Measurements from ENCODE around the gene VENTX.

Gene VENTX

GRCh38 chr10:133237588-133238465 is at the start of gene VENTX:
VENTX (plus strand) TSS chr10:133237855; CDS start chr10:133237915, 60 bp downstream.
- peak; percentile 67 for DNase-seq (ENCODE audit: low spot score)

DNA sequence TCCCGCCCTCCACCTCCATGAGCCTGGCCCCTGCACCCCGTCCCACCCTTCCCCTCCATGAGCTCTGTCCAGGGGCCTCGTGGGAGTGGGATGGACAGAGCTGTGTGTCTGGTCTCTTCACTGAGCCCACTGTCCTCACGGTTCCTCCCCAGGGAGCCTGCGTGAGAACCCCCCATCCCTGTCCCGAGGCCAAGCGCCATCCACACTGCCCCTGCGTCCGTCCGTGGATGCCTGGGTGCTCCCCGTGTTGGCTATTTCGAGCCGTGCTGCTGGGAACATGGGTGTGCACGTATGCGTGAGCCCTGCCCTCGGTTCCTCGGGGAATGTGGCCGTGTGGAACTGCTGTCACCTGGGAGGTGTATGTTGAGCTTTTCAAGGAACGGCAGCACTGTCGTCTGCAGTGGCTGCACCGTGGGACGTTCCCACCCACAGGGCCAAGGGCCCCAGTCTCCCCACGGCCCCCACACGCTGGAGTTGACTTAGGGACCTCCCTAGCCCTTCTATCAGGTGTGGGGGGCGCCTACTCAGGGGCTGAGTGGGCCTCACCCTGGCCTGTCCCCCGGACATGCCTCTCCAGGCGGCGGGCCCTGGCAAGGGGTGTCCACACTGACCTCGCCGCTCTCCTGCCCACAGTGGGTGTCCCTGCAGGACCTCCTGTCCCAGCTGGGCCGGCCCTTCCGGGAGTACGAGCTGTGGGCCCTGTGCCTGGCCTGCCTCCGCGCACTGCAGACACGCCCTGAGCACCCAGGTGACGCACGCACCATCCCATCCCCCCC is 49.6 kb upstream of the VENTX start:
- no peak for DNase-seq (ENCODE audit: low spot score)

- DNase-seq (ENCODE audit: low spot score) = no peak
These were observed 48.4 kb upstream of the VENTX start for GRCh38 chr10:133189256-133189655.

GRCh38 chr10:133189726-133190125 is 47.9 kb upstream of the VENTX start:
- DNase-seq (ENCODE audit: low spot score) = no peak

DNA sequence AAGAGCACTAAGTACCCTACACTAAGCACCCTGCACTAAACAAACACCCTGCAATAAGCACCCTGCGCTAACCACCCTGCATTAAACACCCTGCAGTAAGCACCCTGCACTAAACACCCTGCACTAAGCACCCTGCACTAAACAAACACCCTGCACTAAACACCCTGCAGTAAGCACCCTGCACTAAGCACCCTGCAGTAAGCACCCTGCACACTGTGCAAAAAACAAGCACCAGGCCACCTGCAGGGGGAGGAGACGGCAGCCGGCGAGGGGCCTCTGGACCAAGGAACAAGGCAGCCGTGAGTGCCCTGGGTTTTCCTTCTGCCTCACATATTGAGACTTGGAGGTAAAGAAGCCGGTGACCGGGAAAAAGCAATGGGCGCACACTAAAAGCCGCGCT is 47.4 kb upstream of the VENTX start:
- no peak for DNase-seq (ENCODE audit: low spot score)

DNA sequence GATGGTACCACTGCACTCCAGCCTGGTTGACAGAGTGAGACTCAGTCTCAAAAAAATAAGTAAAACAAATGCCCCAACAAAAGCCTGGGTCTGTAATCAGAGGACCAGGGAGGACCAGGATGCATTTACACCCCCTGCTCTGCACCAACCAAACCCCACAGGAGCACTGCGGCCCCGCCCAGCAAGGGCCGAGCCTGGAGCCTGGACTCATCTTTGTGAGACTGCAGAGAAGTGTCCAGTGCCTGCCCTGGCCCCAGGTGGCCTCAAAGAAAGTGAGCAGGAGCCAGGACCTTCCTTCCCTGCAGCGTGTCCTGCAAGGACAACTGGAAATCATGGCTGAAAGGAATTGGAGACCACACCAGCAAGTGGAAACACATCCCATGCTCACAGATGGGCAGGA is 46.0 kb upstream of the VENTX start:
- DNase-seq (ENCODE audit: low spot score) = no peak

DNA sequence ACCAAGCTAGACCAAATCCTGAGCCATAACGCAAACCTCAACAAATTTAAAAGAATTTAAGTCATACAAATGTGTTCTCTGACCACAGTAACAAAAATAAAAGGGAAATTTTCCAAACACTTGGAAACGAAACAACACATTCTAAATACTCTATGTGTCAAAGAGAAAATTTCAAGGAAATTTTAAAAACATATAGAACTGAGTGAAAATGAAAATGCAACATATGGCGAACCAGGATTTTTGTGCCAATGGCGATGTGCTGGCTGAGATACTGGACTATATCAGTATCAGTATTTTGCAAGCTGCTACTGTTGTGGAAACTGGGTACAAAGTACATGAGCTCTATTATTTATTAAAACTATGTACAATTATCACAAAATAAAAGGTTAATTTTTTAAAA is 43.5 kb upstream of the VENTX start:
- no peak for DNase-seq (ENCODE audit: low spot score)

- no peak for DNase-seq (ENCODE audit: low spot score)
These were observed 42.6 kb upstream of the VENTX start for GRCh38 chr10:133195096-133195495.

DNA sequence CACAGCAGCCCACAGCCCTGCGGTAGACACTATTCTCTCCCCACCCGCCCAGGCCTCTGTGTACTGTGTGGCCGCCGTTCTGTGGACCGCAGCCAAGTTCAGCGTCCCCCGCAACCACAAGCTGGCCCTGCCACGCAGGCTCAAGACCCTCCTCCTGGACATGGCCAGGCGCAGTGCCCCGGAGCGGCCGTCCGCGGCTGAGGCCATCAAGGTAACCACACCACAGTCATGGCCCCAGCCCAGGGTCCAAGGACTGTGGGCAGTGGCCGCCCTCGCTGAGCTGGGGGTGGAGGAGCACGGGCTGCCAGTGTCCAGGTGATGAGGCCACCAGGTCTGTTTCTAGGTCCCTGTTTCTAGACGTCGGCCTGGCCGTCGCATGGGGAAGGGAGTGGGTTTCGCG is 42.0 kb upstream of the VENTX start:
- no peak for DNase-seq (ENCODE audit: low spot score)

GRCh38 chr10:133196221-133196915 is 41.3 kb upstream of the VENTX start:
- DNase-seq (ENCODE audit: low spot score) = no peak

GRCh38 chr10:133196936-133197758 is 40.5 kb upstream of the VENTX start:
- DNase-seq (ENCODE audit: low spot score) = peak; percentile 68

DNA sequence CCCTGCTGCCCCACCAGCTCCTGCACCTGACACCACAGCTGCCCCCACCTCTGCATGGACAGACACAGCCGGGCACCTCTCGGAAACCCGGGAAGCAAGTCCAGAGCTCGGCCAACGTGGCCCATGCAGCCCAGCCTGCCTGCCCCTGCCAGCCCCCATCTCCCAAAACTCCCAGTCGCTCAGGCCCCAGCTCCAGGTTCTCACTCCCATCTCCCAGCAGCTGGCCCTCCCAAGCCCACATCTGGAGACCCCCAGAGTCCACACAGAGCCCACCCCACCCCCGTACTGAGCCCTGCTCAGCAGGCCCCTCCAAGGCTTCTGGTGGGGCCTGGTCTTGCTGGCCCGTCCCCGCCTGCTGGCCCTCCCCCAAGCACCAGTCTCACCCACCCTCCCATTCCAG is 39.9 kb upstream of the VENTX start:
- DNase-seq (ENCODE audit: low spot score) = no peak

DNA sequence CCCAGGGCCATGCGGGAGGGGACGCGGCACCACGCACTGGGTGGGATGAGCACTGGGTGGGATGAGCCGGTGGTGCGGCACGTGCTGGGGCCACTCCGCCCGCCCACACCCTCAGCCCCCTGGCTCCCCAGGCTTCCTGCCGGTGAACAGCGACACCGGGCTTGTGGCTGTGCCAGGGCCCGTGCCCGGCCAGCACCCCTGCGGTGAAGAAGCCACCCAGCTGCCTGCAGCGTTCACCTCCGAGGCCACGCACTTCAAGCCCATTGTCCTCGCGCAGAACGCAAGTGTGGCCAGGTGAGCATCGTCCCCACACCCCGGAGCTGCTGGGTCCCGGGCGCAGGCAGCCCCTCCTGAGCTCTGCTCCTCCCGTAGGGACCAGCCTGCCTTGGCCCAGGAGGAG is 39.4 kb upstream of the VENTX start:
- DNase-seq (ENCODE audit: low spot score) = no peak

- no peak for DNase-seq (ENCODE audit: low spot score)
These were observed 38.8 kb upstream of the VENTX start for GRCh38 chr10:133198621-133199487.

GRCh38 chr10:133199488-133199885 is 38.2 kb upstream of the VENTX start:
- DNase-seq (ENCODE audit: low spot score) = no peak

- DNase-seq (ENCODE audit: low spot score) = no peak
These were observed 37.6 kb upstream of the VENTX start for GRCh38 chr10:133199992-133200611.

DNA sequence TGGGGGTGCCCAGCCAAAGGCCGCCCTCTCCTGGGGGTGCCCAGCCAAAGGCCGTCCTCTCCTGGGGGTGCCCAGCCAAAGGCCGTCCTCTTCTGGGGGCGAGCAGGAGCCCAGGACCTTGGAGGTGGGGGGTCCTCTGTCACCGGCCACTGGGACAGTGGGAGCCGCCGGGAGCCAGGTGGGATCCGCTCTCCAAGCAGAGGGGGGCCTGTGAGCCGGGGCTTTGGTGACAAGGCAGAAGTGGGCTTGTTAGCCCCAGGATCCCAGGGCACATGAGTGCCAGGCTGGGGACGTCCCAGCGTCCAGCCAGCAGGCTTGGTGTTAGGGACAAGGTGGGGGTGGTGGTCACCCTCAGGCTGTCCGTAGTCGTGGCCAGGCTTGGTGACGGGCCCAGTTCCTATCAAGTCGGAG is 37.0 kb upstream of the VENTX start:
- no peak for DNase-seq (ENCODE audit: low spot score)

- DNase-seq (ENCODE audit: low spot score) = no peak
These were observed 36.3 kb upstream of the VENTX start for GRCh38 chr10:133201151-133201947.

DNA sequence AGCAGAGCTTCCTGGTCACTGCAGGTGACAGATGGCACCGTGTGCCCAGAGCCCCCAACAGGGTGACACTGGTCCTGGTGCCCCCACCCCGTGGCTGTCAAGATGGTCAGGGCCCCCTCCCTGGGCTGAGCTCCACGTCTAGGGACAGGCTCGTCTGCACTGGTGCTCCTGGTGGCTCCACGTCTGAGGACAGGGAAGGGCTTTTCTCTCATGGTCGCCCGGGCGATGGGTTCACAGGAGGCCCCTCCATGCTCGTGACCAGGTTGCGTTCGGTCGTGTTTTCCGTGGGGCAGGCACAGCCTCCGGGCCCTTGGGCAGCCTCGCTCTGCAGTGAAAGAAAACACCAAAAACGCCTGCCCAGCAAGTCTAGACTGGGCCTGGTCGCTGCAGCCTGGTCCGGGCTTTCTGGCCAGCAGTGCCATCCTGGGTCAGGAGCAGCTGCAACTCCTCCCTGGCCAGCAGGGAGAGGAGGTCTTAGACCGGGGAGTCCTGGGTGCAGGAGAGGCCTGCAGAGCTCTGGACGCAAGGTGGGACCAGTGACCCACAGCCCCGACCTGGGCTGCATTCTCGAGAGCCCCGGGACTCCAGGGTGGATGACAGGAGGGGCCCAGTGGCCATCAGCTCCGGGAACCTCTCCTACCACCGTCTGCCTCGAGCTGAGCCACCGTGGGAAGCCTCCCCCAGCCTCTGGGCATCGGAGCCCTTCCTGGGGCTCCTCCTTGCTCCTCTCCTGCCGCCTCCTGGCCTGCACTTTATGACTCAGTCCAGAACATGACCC is 35.5 kb upstream of the VENTX start:
- no peak for DNase-seq (ENCODE audit: low spot score)
